Loucy (cell line): ENCODE data around the gene TNFRSF19.

Experiments used
- H2AFZ ChIP-seq: fragments of 200-600 bp; sonication (generic); 2 replicates; pipeline ENCODE4 v1.6.0; 2016; ENCODE audit warnings: antibody characterized with exemption, mild to moderate bottlenecking, low read length, moderate library complexity
- H3F3A ChIP-seq: fragments of 200-600 bp; 2 replicates; pipeline ENCODE4 v1.6.0; 2016; ENCODE audit warnings: antibody characterized with exemption, low read depth, mild to moderate bottlenecking
- H3K27me3 ChIP-seq: fragments of 200-600 bp; sonication (generic); 2 replicates; pipeline ENCODE4 v1.6.1; 2014; ENCODE audit warnings: low read length, mild to moderate bottlenecking; ENCODE audit not compliant: insufficient read depth, poor library complexity, severe bottlenecking
- H3K36me3 ChIP-seq: fragments of 200-600 bp; sonication (generic); 2 replicates; pipeline ENCODE4 v1.6.1; 2016; ENCODE audit warnings: low read length; ENCODE audit not compliant: insufficient read depth
- H3K4me1 ChIP-seq: fragments of 200-600 bp; sonication (generic); 2 replicates; pipeline ENCODE4 v1.5.1; 2014; ENCODE audit warnings: low read length, mild to moderate bottlenecking; ENCODE audit not compliant: insufficient read depth, poor library complexity, severe bottlenecking
- H3K4me2 ChIP-seq: fragments of 200-600 bp; sonication (generic); 2 replicates; pipeline ENCODE4 v1.6.0; 2014; ENCODE audit warnings: antibody characterized with exemption, low read length, low read depth, mild to moderate bottlenecking; ENCODE audit not compliant: poor library complexity, severe bottlenecking
- H3K4me3 ChIP-seq: fragments of 200-600 bp; sonication (generic); 2 replicates; pipeline ENCODE4 v1.5.1; 2014; ENCODE audit warnings: low read length, mild to moderate bottlenecking, mixed read lengths; ENCODE audit not compliant: poor library complexity, severe bottlenecking
- H3K79me2 ChIP-seq: fragments of 200-600 bp; sonication (generic); 2 replicates; pipeline ENCODE4 v1.6.1; 2014; ENCODE audit warnings: low read length; ENCODE audit not compliant: insufficient read depth
- H3K9ac ChIP-seq: fragments of 200-600 bp; sonication (generic); 2 replicates; pipeline ENCODE4 v1.6.0; 2014; ENCODE audit warnings: mild to moderate bottlenecking, low read depth, low read length, moderate library complexity; ENCODE audit not compliant: poor library complexity, severe bottlenecking
- H3K9me2 ChIP-seq: fragments of 200-600 bp; sonication (generic); replicated peaks from 2 replicates; pipeline ENCODE4 v1.6.1; 2016; ENCODE audit warnings: low read depth, low read length, mixed read lengths
- H3K9me3 ChIP-seq: fragments of 200-600 bp; sonication (generic); 2 replicates; pipeline ENCODE4 v1.6.1; 2014; ENCODE audit warnings: mild to moderate bottlenecking, antibody characterized with exemption, low read length, low read depth; ENCODE audit not compliant: insufficient read depth
- H4K20me1 ChIP-seq: fragments of 200-600 bp; sonication (generic); 2 replicates; pipeline ENCODE4 v1.6.0; 2014; ENCODE audit warnings: antibody characterized with exemption, low read length, mild to moderate bottlenecking; ENCODE audit not compliant: insufficient read depth, poor library complexity, severe bottlenecking
- CTCF ChIP-seq: fragments of 200-600 bp; sonication (generic); conservative IDR thresholded peaks from 2 replicates; pipeline ENCODE4 v1.5.1; 2014; ENCODE audit warnings: mild to moderate bottlenecking, antibody characterized with exemption, low read length
- EZH2phosphoT487 ChIP-seq: fragments of 200-600 bp; IDR thresholded peaks from 2 replicates; pipeline ENCODE4 v1.6.1; 2018; ENCODE audit warnings: antibody characterized with exemption, mild to moderate bottlenecking, moderate library complexity, borderline replicate concordance

Gene TNFRSF19

GRCh38 chr13:23567906-23568460 is 2.2 kb upstream of the TNFRSF19 start:
- Histone ChIP-seq H3K79me2 (no peaks in the 10 kb centered on the region), H3K9me3 (no peaks in the 10 kb centered on the region), H3K27me3 (peaks cover 12% of the 10 kb centered on the region), H3K4me1 (no peaks in the 10 kb centered on the region), H3K36me3 (no peaks in the 10 kb centered on the region), H3K4me3 (no peak overlapping the region), H3K4me2 (no peak overlapping the region), H3K9me2 (no peaks in the 10 kb centered on the region), H2AFZ (no peak overlapping the region), H4K20me1 (no peaks in the 10 kb centered on the region), H3F3A (no peaks in the 10 kb centered on the region), H3K9ac (no peak overlapping the region)
- TF ChIP-seq EZH2phosphoT487 (no peak), CTCF (no peak)

- Histone ChIP-seq H3K36me3 (no peaks in the 10 kb centered on the region), H3K79me2 (no peaks in the 10 kb centered on the region), H4K20me1 (no peaks in the 10 kb centered on the region), H3K4me2 (no peak overlapping the region), H2AFZ (no peak overlapping the region), H3K4me1 (no peaks in the 10 kb centered on the region), H3K9ac (no peak overlapping the region), H3F3A (no peaks in the 10 kb centered on the region), H3K27me3 (peaks cover 13% of the 10 kb centered on the region), H3K4me3 (no peak overlapping the region), H3K9me2 (no peaks in the 10 kb centered on the region), H3K9me3 (no peaks in the 10 kb centered on the region)
- TF ChIP-seq EZH2phosphoT487 (no peak), CTCF (peak; percentile 36)
Measured at GRCh38 chr13:23570921-23571315, 706 bp downstream of the TNFRSF19 start.

GRCh38 chr13:23571431-23571830 is 1.2 kb downstream of the TNFRSF19 start:
- Histone ChIP-seq H3K9me2 (no peaks in the 10 kb centered on the region), H2AFZ (no peak overlapping the region), H3K9me3 (no peaks in the 10 kb centered on the region), H3K4me1 (no peaks in the 10 kb centered on the region), H3K4me2 (no peak overlapping the region), H3K9ac (no peak overlapping the region), H3K36me3 (no peaks in the 10 kb centered on the region), H3K79me2 (no peaks in the 10 kb centered on the region), H3F3A (no peaks in the 10 kb centered on the region), H4K20me1 (no peaks in the 10 kb centered on the region), H3K4me3 (no peak overlapping the region), H3K27me3 (peaks cover 13% of the 10 kb centered on the region)
- no peak for TF ChIP-seq EZH2phosphoT487
- no peak for TF ChIP-seq CTCF
